HG03280 (cell line): ENCODE results near the gene SKIDA1.

ENCODE experiments used
- ATAC-seq: cut with Tn5 transposase; IDR thresholded peaks from one replicate; pipeline ENCODE4 v1.9.1; 2021; ENCODE audit warnings: mild to moderate bottlenecking, moderate library complexity; ENCODE audit not compliant: unreplicated experiment

The SKIDA1 gene

DNA sequence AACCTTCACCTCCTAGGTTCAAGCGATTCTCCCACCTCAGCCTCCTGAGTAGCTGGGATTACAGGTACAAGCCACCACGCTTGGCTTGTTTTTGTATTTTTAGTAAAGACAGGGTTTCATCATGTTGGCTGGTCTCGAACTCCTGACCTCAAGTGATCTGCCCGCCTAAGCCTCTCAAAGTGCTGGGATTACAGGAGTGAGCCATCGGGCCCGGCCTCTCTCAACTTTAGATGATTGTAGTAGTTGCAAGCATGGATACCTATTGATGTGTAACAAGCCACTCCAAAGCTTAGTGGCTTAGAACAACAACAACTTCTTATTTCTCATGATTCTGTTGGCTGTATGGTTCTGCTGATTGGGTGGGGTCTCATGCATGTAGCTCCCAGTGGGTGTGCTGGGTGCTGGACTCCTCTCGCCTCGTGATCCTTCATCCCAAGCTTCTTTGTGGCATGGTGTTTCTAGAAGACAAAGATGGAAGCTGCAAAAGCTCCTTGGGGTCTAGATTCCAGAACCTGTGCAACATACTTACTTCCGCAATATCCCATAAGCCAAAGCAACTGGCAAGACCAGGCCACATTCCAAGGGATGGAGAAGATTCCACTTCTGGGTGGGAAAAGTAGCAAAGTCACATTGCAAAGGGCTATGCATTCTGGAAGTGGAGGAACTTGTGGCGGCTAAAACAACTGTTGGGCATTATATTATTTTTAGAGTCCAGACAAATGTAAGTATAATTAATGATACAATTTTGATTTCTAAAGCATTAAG is 37.9 kb downstream of the SKIDA1 start:
- no peak for ATAC-seq

DNA sequence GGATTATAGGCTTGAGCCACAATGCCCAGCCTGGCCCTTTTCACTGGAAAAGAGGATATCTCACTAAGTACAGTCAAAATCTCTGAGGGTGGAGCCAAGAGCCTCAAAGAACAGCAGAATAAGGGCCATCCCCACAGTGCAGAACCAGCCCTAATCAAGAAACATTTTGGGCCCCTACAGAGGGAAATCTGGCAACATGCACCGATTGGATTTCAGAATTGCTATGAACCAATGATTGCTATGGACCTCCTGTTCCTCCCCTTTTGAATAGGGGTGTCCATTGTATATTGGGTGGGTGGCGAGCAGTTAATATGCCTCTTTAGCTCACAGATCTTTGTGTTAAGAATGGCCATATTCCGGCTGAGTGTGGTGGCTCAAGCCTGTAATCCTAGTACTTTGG is 42.7 kb downstream of the SKIDA1 start:
- no peak for ATAC-seq

DNA sequence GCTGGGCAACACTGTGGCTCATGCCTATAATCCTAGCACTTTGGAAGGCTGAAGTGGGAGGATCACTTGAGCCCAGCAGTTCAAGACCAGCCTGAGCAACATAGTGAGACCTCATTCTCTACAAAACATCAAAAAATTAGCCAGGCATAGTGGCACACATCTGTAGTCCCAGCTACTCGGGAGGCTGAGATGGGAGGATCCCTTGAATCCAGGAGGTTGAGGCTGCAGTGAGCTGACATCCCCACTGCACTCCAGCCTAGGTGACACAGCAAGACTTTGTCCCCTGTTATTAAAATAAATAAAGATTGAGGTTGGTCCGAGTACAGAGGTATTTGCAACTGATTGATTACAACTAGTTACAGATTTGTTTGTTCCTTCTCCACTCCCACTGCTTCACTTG is 44.1 kb downstream of the SKIDA1 start:
- no peak for ATAC-seq

DNA sequence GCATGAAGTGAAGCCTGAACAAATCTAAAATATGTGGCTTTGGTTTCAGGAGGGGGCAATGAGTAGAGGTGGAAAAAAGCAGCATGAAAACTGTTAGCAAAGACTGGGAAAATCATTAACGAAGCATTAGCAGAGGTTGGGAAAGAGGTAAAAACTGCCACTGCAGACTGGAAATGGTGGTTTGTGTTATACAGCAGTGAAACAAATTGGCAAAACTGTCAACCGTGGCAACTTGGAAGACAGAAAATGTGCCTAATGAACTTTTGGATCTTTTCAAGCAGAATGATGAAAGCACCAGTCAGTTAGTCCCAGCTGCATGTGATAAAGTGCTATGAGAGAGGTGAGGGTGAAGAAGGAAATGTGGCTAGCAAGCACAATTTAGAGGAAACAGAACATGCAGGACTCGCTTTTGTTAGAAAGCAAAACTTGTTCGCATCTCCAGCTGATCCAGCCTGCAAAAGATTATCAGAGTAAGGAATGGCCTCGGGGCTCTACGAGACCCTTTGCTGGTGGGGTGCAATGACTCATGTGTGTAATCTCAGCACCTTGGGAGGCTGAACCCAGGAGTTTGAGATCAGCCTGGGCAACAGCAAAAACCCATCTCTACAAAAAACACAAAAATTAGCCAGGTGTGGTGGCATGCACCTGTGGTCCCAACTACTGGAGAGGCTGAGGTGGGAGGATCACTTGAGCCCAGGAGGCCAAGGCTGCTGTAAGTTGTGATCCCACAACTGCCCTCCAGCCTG is 45.7 kb downstream of the SKIDA1 start:
- ATAC-seq: no peak

GRCh38 chr10:21475393-21475792 is 50.1 kb downstream of the SKIDA1 start:
- ATAC-seq: no peak

DNA sequence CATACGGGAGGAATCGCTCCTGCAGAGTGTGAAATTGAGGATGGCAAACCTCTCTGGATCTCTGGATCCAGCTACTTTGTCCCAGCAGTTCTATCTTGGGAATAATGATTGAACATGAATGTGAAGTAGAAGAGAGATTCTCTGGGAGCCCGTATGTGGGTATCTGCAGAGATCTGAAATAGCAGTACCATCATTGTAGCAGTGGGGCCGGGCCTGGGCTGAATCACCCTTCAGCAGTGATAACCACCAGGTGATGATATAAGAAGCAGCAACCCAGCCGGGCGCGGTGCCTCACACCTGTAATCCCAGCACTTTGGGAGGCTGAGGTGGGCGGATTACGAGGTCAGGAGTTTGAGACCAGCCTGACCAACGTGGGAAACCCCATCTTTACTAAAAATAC is 51.9 kb downstream of the SKIDA1 start:
- no peak for ATAC-seq

DNA sequence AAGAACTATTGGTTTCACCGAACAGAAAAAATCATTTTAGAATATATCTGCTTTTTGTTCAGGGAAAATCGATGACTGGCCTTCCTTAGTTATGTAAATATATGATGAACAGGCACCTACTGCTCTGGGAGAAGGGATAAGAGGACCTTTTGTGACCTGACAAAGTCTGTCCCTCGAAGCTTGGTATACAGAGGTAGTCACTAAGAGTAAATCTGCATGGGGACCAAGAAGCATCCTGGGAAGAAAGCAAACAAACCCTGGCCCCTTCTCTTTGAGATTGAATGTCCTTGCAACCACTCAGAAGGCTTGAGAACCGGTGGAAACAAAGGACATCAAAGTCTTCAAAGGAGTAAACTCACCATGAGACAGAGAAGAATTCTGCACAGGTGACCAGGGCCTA is 52.3 kb downstream of the SKIDA1 start:
- no peak for ATAC-seq

GRCh38 chr10:21468086-21468485 is 57.4 kb downstream of the SKIDA1 start:
- ATAC-seq: no peak

- ATAC-seq: no peak
These were observed 57.8 kb downstream of the SKIDA1 start for GRCh38 chr10:21467633-21468032.

GRCh38 chr10:21464134-21464533 is 61.3 kb downstream of the SKIDA1 start:
- ATAC-seq: no peak
